Keratinocyte (primary cell): ENCODE measurements around the gene TPM4. TPM values are rescaled to one million over a fixed set of nuclear protein-coding genes. Genes with fewer than 3 reads are reported as not detected.

Source experiments
- DNase-seq: peaks from one replicate; pipeline ENCODE4 v3.0.0-alpha.2; 2011; ENCODE audit warnings: low read depth, missing footprints, low spot score
- FAIRE-seq: peaks from 2 replicates; lab custom pipeline; 2011; peaks lifted over from hg19 to GRCh38; lab: Jason Lieb, UNC
- H2AFZ ChIP-seq: 2 replicates; pipeline ENCODE4 v1.6.0; 2012; ENCODE audit warnings: low read length, control low read depth, inconsistent platforms; ENCODE audit not compliant: control insufficient read depth
- H3K27ac ChIP-seq: 2 replicates; pipeline ENCODE4 v1.5.1; 2011; ENCODE audit warnings: low read length; ENCODE audit not compliant: control insufficient read depth, insufficient read depth
- H3K27me3 ChIP-seq: 3 replicates; pipeline ENCODE4 v1.6.0; 2011; ENCODE audit warnings: low read length; ENCODE audit not compliant: control insufficient read depth, insufficient read depth; ENCODE audit errors: extremely low read depth
- H3K36me3 ChIP-seq, 2 experiments: 2 replicates in 1 of 2; 3 replicates in 1 of 2; pipeline ENCODE4 v1.5.1; 2011; ENCODE audit warnings: low read length in 2 of 2, mild to moderate bottlenecking in 1 of 2; ENCODE audit not compliant: control insufficient read depth in 2 of 2, insufficient read depth in 2 of 2; ENCODE audit errors: extremely low read depth in 1 of 2
- H3K4me1 ChIP-seq: 3 replicates; pipeline ENCODE4 v1.5.1; 2011; ENCODE audit warnings: low read length; ENCODE audit not compliant: control insufficient read depth, insufficient read depth; ENCODE audit errors: extremely low read depth
- H3K4me2 ChIP-seq: 3 replicates; pipeline ENCODE4 v1.6.0; 2011; ENCODE audit warnings: low read depth, low read length; ENCODE audit not compliant: control insufficient read depth, insufficient read depth; ENCODE audit errors: extremely low read depth
- H3K4me3 ChIP-seq, 3 experiments: fragments of 200-600 bp in 1 of 3; sonication (generic) in 1 of 3; 2 replicates in 2 of 3; 3 replicates in 1 of 3; pipeline ENCODE4 v1.5.1; 2011 to 2016; ENCODE audit warnings: low read length in 3 of 3, mild to moderate bottlenecking in 3 of 3, control low read depth in 2 of 3, inconsistent platforms in 1 of 3, low read depth in 1 of 3, mixed read lengths in 1 of 3, mixed run types in 1 of 3, moderate library complexity in 1 of 3; ENCODE audit not compliant: control insufficient read depth in 2 of 3, insufficient read depth in 2 of 3; ENCODE audit errors: extremely low read depth in 1 of 3
- H3K79me2 ChIP-seq: 2 replicates; pipeline ENCODE4 v1.6.0; 2012; ENCODE audit warnings: low read length; ENCODE audit not compliant: control insufficient read depth, insufficient read depth
- H3K9ac ChIP-seq: 3 replicates; pipeline ENCODE4 v1.6.0; 2011; ENCODE audit warnings: low read length; ENCODE audit not compliant: control insufficient read depth, insufficient read depth; ENCODE audit errors: extremely low read depth
- H3K9me1 ChIP-seq: 3 replicates; pipeline ENCODE4 v1.6.0; 2011; ENCODE audit warnings: low read length; ENCODE audit not compliant: control insufficient read depth, insufficient read depth; ENCODE audit errors: extremely low read depth
- H3K9me3 ChIP-seq: 2 replicates; pipeline ENCODE4 v1.5.1; 2012; ENCODE audit warnings: low read depth, low read length; ENCODE audit not compliant: control insufficient read depth
- H4K20me1 ChIP-seq: 3 replicates; pipeline ENCODE4 v1.6.0; 2011; ENCODE audit warnings: low read length; ENCODE audit not compliant: control insufficient read depth, insufficient read depth; ENCODE audit errors: extremely low read depth
- EZH2 ChIP-seq: IDR thresholded peaks from one replicate; pipeline ENCODE4 v1.6.1; 2012; ENCODE audit warnings: inconsistent platforms, mild to moderate bottlenecking, low read length, moderate library complexity
- dilution Hi-C: fragments of 300-500 bp; cut with MboI; formaldehyde crosslinking; loops from one replicate; pipeline ENCODE4 v1.7.0; 2020; ENCODE audit warnings: low sequenced_read_pairs; ENCODE audit not compliant: extremely low pct_ligation_motif_present
- polyA plus RNA-seq, 5 experiments: library from polyadenylated mRNA; depleted of rRNA in 3 of 5; stranded (reverse) in 3 of 5; stranded (forward) in 1 of 5; unstranded in 1 of 5; fragments of >200 nt; gene quantifications; 1 replicate in 1 of 5; 2 replicates in 3 of 5; 3 replicates in 1 of 5; pipeline versions ENCODE4 v1.2.1 to v1.2.3, GENCODE V29; 2011 to 2012; ENCODE audit warnings: missing spikeins in 2 of 5, low read depth in 1 of 5, low replicate concordance in 1 of 5
- TF ChIP-seq, protein P1 (sequence below), 3 experiments: IDR thresholded peaks in 1 of 3; conservative IDR thresholded peaks in 1 of 3; optimal IDR thresholded peaks in 1 of 3; 2 replicates in 2 of 3; 3 replicates in 1 of 3; pipeline versions ENCODE3 to v1.5.1; 2011; ENCODE audit warnings: low read length in 3 of 3, mild to moderate bottlenecking in 3 of 3, moderate library complexity in 2 of 3, control low read depth in 1 of 3, inconsistent platforms in 1 of 3; ENCODE audit not compliant: insufficient read depth in 2 of 3; ENCODE audit errors: extremely low read depth in 1 of 3

TPM4 gene
- polyA plus RNA-seq, 1 donor (not counting 4 experiments of a cell fraction or from before 2014, with no cell fraction given) = 646 TPM

GRCh38 chr19:16131648-16132047 is 55.4 kb downstream of the TPM4 start:
- no peaks in the 10 kb centered on the region for H3K9me1 ChIP-seq
- FAIRE-seq (no peak), DNase-seq (no peak)
- no peak overlapping the region for H3K27ac ChIP-seq
- dilution Hi-C loops = no loop called here
- no peaks in the 10 kb centered on the region for H3K79me2 ChIP-seq
- TF ChIP-seq, protein P1, sequence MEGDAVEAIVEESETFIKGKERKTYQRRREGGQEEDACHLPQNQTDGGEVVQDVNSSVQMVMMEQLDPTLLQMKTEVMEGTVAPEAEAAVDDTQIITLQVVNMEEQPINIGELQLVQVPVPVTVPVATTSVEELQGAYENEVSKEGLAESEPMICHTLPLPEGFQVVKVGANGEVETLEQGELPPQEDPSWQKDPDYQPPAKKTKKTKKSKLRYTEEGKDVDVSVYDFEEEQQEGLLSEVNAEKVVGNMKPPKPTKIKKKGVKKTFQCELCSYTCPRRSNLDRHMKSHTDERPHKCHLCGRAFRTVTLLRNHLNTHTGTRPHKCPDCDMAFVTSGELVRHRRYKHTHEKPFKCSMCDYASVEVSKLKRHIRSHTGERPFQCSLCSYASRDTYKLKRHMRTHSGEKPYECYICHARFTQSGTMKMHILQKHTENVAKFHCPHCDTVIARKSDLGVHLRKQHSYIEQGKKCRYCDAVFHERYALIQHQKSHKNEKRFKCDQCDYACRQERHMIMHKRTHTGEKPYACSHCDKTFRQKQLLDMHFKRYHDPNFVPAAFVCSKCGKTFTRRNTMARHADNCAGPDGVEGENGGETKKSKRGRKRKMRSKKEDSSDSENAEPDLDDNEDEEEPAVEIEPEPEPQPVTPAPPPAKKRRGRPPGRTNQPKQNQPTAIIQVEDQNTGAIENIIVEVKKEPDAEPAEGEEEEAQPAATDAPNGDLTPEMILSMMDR (optimal IDR thresholded peaks at IDR 0.05 in 1 of 3, IDR thresholded peaks at IDR 0.05 in 1 of 3, conservative IDR thresholded peaks at IDR 0.05 in 1 of 3; ENCODE audit: extremely low read depth in 1 of 3, insufficient read depth in 2 of 3, low read length in 3 of 3) = no peak
- no peak for TF ChIP-seq EZH2
- H2AFZ ChIP-seq = no peak overlapping the region
- H3K9me3 ChIP-seq = no peaks in the 10 kb centered on the region
- no peaks in the 10 kb centered on the region for H3K27me3 ChIP-seq
- no peak overlapping the region for H3K4me3 ChIP-seq
- H4K20me1 ChIP-seq = peaks cover 4% of the 10 kb centered on the region
- H3K4me1 ChIP-seq = no peaks in the 10 kb centered on the region
- H3K36me3 ChIP-seq = peaks cover 38 to 58% of the 10 kb centered on the region in 2 experiments
- H3K4me2 ChIP-seq = no peak overlapping the region
- H3K9ac ChIP-seq = no peak overlapping the region

DNA sequence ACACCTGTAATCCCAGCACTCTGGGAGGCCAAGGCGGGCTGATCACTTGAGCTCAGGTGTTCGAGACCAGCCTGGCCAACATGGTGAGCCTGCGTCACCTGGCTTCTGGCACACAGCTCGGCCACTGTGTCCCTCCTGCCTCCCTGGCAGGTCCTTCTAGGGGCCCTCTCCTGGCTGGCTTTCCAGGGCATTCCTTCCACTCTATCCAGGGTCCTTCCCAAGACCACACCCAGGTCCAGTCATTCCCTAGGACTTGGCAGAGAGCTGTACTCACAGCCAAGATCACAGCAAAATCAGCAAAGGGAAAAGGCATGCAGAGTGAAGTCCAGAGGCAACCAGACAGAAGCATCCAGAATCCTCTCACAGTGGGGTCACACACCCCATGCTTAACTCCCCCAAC is 57.5 kb downstream of the TPM4 start:
- no peak for TF ChIP-seq EZH2
- TF ChIP-seq, protein P1 (optimal IDR thresholded peaks at IDR 0.05 in 1 of 3, IDR thresholded peaks at IDR 0.05 in 1 of 3, conservative IDR thresholded peaks at IDR 0.05 in 1 of 3; ENCODE audit: extremely low read depth in 1 of 3, insufficient read depth in 2 of 3, low read length in 3 of 3) = no peak
- Histone ChIP-seq H3K79me2 (no peaks in the 10 kb centered on the region), H3K27me3 (no peaks in the 10 kb centered on the region), H3K36me3 (peaks cover 28 to 43% of the 10 kb centered on the region in 2 experiments), H3K4me2 (no peak overlapping the region), H4K20me1 (peaks cover 4% of the 10 kb centered on the region), H3K9me3 (no peaks in the 10 kb centered on the region), H2AFZ (no peak overlapping the region), H3K27ac (no peak overlapping the region), H3K4me1 (no peaks in the 10 kb centered on the region), H3K4me3 (no peak overlapping the region), H3K9me1 (no peaks in the 10 kb centered on the region), H3K9ac (no peak overlapping the region)
- no peak for FAIRE-seq
- dilution Hi-C loops = no loop called here
- no peak for DNase-seq
